Inferior parietal cortex (tissue), 1 donor: ENCODE results near the gene ANKRD55.
"Not testable (repeated sequence)": the region's sequence is repeated elsewhere in the genome, so short reads cannot be mapped to it uniquely, and the experiment has no call there.

Source experiments
- DNase-seq: peaks from one replicate; pipeline ENCODE4 v3.0.0-alpha.2; 2016; ENCODE audit errors: extremely low spot score

ANKRD55 gene

DNA sequence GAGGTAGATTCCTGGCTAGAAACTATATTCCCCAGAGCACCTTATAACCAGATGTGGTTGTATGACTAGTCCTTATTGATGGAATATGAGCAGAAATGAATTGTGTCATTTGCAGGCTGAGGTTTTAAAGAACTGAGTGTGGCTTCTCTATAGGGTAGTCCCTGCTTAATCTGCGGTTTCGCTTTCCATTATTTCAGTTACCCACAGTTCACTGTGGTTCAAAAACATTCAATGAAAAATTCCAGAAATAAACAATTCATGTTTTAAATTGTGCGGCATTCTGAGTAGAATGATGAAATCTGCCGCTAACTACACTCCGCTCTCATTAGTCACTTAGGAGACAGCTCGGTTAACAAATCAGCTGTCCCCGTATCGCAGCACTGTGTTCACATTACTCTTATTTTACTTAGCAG is 65.1 kb downstream of the ANKRD55 start:
- no peak for DNase-seq

DNA sequence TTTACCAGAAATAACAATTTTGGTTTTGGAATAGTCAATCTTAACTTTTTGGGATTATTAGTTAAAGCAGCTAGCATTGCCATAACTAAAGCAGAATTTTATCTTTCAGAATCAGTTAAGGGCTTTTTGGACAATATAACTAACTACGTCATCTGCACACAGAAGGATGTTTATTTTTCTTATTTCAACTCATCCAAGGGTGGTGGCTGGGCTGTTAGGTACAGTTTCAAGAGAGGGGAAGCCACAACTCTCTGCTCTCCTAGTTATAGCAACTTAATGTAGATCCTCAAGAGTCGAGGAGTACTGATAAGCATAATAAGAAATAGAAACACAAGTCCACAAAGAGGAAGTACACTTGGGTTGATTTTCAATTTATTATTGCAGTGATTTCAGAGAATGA is 65.6 kb downstream of the ANKRD55 start:
- DNase-seq, result no peak

DNA sequence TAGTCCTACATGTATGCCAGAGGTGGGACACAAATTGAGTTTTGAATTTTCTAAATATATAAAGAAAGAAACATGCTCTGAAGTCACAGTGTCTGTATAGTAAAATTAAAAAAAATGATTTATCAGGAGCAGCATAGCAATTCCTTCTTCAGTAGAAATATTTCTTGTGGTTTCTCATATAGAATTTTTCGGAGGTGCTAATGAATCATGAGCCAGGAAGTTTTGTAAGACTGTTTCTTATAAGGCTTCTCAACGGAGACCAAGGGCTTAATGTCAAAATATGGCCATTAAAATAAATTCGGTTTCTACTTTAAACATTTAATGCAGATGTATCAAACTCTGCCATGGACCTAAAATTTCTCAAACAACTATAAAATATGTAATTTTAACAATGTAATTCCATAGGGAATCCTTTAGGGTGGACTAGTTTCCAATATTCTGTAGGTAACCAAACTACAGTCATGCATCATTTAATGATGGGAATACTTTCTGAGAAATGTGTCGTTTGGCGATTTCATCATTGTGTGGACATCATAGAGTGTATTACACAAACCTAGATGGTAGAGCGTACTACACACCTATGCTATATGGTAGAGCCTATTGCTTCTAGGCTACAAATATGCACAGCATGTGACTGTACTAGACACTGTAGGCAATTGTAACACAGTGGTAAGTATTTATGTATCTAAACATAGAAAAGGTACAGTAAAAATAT is 66.3 kb downstream of the ANKRD55 start:
- no peak for DNase-seq

DNA sequence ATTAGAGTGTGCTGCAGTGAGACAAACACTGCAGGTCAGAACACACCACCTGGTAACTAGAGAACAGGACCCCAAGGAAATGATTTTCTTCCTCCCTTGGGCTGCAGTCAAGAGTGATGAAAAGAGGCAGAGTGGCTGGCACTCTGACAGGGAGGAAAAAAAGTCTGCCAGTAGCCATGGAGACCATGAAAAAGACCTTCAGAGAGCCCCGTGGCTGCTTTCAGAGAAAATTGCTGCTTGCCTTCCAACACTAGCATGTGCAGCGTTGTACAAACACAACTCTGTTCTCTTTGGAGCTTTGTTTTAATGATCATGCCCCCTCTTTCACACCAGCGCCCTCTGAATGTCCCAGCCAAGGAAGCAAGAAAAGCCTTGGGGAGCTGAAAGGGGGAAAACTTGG is 68.8 kb downstream of the ANKRD55 start:
- peak; percentile 64 for DNase-seq

DNA sequence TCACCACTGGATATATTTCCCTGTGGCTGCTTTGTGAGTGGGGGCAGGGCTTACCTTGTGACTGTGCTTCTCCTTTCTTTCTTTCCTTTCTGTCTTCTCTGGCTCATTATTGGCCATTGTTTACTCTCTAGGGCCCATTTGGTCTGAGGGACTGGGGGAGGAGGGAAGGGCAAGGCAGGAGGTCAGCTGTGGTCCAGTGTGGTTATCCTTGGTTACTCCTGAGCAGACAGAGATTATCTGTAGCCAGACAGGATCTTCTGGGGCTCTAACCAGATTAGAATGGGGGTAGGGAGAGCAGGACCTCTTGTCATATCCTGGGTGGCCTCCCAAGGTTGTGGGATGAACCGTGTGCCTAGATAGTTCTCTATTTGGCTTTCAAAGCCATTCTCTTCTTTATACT is 71.2 kb downstream of the ANKRD55 start:
- no peak for DNase-seq

DNA sequence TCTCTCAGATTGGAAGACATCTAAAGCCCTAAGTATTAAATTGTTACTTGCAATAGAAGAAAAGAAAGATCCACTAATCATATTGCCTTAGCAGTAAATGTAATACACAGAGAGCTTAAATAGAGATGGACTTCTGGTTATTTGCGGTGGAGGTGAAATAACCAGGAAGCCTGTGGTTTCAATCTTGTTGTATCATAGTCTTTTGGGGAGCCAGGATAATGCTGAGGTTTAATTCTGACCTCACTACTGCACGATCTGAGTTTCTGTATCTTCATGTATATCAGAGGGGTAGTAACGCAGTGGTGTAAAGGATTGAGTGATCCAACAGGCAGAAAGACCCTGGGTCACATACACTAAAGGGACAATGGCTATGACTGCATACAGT is 71.7 kb downstream of the ANKRD55 start:
- DNase-seq, result no peak

DNA sequence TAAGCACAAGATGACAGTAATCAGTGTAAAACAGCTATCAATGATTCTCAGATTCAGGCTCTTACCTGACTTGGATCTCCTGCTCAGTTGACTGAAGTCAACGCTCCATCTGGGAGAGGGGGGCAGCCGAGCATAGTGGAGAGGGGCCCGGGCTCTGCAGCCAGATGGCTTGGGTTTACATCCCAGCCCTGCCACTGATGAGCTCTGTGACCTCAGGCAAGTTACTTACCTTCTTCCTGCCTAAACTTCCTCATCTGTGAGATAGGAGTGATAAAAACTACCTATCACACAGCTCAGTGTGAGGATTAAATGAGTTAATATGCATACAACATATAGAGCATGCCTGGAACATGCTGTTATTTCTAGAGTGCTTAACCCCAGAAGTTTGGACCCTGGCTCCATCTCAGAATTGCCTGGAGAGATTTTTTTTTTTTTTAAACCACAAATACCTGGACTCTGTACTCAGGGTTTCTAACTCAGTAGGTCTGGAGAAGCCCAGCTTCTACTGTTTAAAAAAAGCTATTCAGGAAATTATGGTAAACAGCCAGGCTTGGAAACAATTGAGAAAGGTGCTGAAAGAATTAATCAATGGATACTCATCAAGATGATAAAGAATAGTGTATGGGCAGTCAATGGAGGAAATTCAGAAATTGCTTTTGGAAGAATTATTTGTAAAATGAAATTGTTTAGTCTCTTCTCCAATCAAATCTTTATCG is 72.2 kb downstream of the ANKRD55 start:
- no peak for DNase-seq

DNA sequence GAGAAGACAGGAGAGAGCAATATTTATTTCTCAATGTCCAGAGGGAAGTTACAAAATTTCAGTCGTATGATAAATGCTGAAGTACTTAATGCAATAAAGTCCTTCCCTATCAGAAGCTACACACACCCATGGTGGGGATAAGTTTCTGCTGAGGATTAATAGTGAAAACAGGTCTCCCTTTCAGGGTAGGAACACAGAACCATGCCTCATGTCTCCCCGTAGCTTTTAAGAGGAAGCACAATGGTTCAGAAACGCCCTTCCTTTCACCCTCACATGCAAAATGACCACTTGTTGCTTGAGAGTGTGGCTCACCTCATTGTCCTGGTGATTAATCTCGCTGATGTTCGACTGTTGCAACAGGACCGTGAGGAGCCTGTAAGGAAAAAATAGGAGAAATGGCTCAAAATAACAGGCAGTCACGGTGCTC is 73.6 kb downstream of the ANKRD55 start:
- DNase-seq, result no peak

DNA sequence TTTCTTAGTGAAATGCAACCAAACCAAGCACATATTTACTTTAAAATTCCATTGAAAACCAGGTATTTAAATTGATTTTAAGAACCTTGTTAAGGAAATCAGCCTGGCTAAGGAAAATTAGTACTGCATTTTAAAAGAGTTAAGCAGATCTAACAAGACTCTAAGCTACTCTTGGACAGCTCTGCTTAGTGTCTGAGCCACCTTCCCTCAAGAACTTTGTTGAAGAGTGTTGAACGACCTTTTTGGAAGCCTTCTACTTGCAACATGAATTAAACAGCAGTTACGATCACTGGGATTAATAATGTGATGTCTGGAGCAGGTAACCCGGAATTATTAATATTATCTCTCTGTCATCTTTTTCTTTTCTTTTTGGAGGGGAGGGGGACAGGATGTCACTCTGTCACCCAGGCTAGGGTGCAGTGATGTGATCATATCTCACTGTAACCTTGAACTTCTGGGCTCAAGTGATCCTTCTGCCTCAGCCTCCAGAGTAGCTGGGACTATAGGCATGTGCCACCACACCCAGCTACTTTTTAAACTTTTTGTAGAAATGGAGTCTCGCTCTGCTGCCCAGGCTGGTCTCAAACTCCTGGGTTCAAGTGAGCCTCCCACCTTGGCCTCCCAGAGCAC is 74.7 kb downstream of the ANKRD55 start:
- no peak for DNase-seq

DNA sequence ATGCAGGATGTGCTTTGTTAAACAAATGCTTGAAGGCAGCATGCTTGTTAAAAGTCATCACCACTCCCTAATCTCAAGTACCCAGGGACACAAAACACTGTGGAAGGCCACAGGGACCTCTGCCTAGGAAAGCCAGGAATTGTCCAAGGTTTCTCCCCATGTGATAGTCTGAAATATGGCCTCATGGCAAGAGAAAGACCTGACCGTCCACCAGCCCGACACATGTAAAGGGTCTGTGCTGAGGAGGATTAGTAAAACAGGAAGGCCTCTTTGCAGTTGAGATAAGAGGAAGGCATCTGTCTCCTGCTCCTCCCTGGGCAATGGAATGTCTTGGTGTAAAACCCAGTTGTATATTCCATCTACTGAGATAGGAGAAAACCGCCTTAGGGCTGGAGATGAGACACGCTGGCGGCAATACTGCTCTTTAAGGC is 75.9 kb downstream of the ANKRD55 start:
- not testable (repeated sequence) for DNase-seq

DNA sequence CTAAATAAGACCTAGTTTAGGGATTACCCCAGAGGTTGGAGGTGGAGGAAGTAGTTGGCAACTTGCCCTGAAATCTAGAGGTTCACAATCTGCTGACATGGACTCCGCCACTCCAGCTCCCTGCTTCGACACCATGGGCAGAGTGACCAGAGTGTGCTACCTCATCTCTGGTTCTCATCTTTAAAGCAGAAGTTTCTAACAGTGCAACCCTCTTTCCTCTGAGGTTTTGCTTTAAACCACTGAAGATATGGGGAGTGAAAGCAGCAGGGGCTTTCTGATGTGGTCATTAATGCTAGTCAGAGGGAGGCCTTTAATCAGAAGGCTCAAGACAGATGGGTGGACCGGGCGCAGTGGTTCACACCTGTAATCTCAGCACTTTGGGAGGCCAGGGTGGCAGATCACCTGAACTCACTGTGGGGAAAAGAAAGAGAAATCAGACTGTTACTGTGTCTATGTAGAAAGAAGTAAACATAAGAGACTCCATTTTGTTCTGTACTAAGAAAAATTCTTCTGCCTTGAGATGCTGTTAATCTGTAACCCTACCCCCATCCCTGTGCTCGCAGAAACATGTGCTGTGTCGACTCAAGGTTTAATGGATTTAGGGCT is 76.4 kb downstream of the ANKRD55 start:
- DNase-seq, result not testable (repeated sequence)

DNA sequence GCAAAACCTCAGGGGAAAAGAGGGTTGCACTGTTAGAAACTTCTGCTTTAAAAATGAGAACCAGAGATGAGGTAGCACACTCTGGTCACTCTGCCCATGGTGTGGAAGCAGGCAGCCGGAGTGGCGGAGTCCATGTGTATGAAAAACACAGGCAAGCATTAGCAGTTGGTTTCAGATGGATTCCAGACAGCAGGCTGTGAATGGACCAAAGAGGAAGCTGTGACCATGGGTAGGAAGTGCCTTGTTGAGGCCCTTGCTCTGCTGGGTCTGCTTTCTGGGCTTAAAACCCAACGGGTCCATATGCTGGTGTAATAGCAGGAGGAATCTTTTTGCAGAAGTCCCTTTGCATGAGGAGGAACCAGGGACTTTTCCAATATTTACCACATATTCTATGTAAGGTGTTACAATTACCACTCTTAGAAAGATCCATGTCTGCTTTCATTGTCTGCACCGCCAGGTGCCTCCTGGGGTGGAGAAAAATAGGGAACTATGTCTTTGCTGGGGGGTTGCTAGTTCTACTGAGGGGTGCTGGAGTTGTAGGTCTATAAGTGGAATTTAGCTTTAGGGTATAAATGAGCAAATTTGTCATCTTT is 77.0 kb downstream of the ANKRD55 start:
- no peak for DNase-seq

DNA sequence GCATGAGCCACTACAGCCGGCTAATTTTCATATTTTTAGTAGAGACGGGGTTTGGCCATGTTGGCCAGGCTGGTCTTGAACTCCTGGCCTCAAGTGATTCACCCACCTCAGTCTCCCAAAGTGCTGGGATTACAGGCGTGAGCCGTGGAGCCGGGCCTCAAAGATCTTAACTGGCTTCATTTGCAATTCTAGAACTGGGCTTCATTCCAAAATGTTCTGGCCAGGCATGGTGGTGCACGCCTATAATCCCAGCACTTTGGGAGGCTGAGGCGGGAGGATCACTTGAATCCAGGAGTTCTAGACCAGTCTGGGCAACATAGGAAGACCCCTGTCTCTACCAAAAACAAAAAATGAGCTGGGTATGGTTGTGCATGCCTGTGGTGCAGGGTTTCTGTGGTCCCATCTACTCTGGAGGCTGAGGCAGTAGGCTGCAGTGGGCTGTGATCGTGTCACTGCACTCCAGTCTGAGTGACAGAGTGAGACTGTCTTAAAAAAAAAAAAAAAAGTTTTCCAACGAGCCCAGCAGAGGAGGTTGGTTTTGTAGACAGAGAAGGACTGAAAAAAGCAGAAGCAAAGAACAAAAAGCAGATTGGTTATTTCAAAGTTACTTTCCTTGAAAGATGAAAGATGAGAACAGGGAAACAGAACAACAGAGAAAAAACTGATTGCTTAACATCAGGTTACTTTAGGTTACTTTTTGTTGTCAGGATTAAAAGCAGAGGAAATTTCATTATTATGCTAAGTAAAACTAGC is 78.2 kb downstream of the ANKRD55 start:
- no peak for DNase-seq

DNA sequence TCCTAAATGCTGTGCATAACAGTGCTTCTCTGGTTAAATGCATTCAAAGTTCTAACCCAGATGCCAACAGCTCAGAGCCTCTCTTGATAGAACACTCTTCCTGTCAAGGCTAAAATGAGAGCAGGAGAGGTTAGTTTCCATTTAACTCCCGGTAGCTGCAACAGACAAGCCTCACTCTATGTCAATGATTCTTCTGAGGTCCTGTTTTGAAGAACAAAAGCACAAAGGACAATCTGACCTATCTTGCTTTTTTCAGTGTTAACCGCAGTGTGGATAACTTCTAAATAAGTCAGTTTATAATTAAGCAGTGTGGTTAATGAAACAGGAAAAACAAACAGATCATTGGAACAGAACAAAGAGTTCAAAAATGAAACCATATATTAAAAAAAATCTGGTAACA is 80.7 kb downstream of the ANKRD55 start:
- DNase-seq, result no peak

DNA sequence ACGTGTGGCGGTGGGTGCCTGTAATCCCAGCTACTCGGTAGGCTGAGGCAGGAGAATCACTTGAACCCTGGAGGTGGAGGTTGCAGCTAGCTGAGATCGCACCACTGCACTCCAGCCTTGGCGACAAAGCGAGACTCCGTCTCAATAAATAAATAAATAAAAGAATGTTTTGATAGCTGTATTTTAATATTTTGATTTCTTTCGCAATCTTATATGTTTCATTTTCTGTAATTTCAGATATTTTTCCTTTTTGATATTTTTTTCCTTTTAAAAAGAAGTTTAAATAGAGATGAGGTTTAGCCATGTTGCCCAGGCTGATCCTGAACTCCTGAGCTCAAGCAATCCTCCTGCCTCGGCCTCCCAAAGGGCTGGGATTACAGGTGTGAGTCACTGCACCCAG is 82.4 kb downstream of the ANKRD55 start:
- DNase-seq, result not testable (repeated sequence)

DNA sequence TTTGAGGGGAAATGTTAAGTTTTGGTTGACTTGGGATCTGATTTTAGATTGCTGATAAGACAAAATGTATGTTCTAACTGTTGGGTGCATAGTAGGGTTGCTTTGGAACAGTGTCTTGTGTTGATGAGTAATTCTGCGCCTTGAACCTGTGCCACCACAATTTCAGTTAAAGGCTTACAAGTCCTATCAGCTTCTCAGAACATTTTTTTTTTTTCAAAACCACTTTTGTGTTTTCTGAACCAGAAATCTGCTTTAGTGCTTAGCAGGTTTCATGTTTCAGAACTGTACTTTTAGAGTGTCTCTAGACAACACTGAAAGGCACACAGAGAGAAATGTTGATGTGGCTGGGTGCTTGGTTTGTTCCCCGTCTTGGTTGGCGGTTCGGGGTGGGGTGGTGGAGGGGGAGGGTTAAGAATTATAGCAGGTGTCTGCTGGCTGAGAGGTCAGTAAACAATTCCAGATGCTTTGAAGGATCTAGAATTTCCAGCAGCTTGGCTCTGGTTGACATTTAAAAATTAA is 84.6 kb downstream of the ANKRD55 start:
- DNase-seq, result no peak

DNA sequence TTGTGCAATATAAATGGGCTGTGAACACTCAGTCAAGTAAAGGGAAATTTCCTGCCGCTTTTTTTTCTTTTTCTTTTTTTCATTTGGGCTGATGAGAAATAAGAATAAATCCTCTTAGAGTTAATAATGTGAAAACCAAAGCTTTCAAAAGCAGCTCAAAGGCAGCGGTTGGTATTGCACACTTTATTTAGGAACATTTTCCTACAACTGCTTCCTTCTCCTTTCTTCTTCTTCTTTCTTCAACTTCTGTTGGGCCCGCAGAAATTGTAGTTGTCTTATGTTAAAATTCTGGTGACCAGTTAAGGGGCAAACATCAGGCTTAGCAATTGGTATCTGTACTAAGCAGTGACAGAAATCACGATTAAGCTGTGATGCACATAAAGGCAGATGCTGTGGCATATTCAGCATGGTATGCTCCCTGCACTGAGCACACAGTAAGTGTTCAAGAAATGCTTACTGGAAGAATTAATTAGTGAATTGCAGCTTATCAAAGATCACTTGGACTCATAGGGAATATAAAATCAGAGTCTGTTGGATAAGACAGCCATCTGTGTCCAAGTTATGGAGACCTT is 85.4 kb downstream of the ANKRD55 start:
- no peak for DNase-seq

DNA sequence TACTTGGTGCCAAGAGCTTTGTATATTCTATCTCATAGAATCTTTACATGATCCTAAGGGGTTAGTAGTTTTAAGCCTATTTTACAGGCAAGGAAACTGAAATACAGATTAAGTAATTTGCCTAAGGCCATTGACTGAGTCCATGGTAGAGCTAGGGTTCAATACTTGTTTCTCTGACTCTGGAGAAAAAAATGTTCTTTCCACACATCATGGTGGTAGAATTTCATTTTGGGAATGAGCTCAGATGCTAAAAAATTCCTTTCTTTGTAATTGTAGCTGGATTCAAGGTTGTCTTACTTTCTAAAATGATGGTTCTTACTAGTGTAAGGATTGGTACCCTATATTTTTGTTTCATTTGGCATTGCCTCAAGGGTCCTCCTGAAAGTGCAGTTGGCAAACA is 86.0 kb downstream of the ANKRD55 start:
- DNase-seq, result no peak

DNA sequence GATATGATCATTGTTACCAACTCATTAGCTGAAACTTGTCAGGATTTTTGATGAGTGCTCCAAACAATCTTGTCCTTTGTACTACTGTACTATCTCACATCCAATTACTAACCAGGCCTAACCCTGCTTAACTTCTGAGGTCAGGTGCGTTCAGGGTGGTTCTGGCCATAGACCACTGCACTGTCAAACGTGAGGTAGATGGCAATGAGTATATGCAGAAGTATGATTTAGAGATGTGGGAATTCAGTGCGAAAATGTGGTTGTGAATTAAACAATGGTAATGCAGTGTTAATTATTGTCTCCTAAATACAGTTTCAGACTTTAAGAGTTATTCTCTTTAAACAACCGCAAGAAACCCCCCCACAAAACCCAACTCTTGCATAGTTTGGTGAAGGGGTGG is 86.5 kb downstream of the ANKRD55 start:
- DNase-seq, result no peak

DNA sequence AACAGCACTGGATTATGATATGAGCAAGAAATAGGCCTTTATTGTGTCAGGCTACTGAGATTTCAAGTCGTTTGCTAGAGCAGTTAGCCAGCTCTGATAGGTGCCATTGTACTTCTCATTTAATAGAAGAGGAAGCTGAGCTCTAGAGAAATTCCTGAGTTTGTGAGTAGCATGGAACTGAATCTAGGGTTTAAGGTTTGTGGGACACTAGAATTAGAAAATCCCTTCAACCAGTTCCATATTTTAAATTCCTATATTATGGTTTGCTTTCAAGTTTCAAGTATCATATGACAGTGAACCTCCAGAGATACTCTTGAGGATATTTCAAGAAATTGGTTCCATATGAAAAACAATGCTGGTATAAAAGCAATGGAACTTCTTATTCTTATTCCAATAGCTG is 87.6 kb downstream of the ANKRD55 start:
- no peak for DNase-seq

DNA sequence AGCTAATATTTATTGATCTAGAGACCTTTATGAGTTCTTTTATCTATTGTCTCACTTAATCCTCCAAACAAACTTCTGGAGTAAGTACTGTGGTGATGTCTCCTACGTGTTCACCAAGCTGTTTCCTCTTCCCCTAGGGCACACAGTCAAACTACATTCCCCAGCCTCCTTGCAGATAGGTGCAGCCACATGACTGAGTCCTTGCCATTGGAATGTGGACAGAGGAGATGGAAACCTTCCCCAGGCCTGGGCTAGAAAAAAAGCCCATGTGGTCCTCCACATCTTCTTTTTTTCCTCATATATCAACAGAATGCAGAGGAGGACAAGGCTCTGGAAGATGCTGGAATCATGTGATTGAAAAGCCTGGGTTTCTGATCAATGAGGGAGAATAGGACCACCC is 88.0 kb downstream of the ANKRD55 start:
- no peak for DNase-seq
